SHP77 (cell line): Measurements from ENCODE around the gene EZH1.
"Not testable (repeated sequence)": the region's sequence is repeated elsewhere in the genome, so short reads cannot be mapped to it uniquely, and the experiment has no call there.

ENCODE experiments used
- DNase-seq, 2 experiments: peaks; one replicate each; lab custom pipeline; 2025; lab: John Stamatoyannopoulos, UW

Gene EZH1

GRCh38 chr17:42772945-42773289, 28.1 kb upstream of the EZH1 start:
- DNase-seq: no peak

GRCh38 chr17:42769964-42770363, 25.1 kb upstream of the EZH1 start:
- DNase-seq: not testable (repeated sequence)

- DNase-seq: not testable (repeated sequence)
Observed at GRCh38 chr17:42768006-42768405, 23.2 kb upstream of the EZH1 start.

- DNase-seq: no peak
Observed at GRCh38 chr17:42767512-42767911, 22.7 kb upstream of the EZH1 start.

- DNase-seq: no peak
Observed at GRCh38 chr17:42766124-42766523, 21.3 kb upstream of the EZH1 start.

- DNase-seq: no peak
Observed at GRCh38 chr17:42761638-42762037, 16.8 kb upstream of the EZH1 start.

- DNase-seq: no peak
Observed at GRCh38 chr17:42760652-42761581, 16.1 kb upstream of the EZH1 start, which contains the start of gene RAMP2. RAMP2 (plus strand) TSS chr17:42761227; CDS start chr17:42761262, 35 bp downstream.

GRCh38 chr17:42759982-42760651, 15.3 kb upstream of the EZH1 start:
- DNase-seq: no peak

GRCh38 chr17:42754782-42755181, 9.9 kb upstream of the EZH1 start:
- DNase-seq: peak in 1 of 2 experiments; percentile 19

- no peak for DNase-seq
Observed at GRCh38 chr17:42751628-42752027, 6.8 kb upstream of the EZH1 start.

- no peak for DNase-seq
Observed at GRCh38 chr17:42750739-42751344, 6.0 kb upstream of the EZH1 start.

- peak in 1 of 2 experiments; percentile 11 for DNase-seq
Observed at GRCh38 chr17:42748908-42749798, 4.3 kb upstream of the EZH1 start.

- DNase-seq: no peak
Observed at GRCh38 chr17:42748202-42748907, 3.5 kb upstream of the EZH1 start.

- peak; percentile 79 to 87 for DNase-seq
Observed at GRCh38 chr17:42744283-42744805, 496 bp downstream of the EZH1 start.

- peak in 1 of 2 experiments; percentile 9 for DNase-seq
Observed at GRCh38 chr17:42743595-42744282, 1.1 kb downstream of the EZH1 start.

GRCh38 chr17:42742916-42743315, 1.9 kb downstream of the EZH1 start:
- not testable (repeated sequence) for DNase-seq

GRCh38 chr17:42740699-42741098, 4.1 kb downstream of the EZH1 start:
- DNase-seq: no peak

- DNase-seq: no peak
Observed at GRCh38 chr17:42725143-42725542, 19.7 kb downstream of the EZH1 start.

- no peak for DNase-seq
Observed at GRCh38 chr17:42723636-42724035, 21.2 kb downstream of the EZH1 start.

GRCh38 chr17:42720996-42721583, 23.8 kb downstream of the EZH1 start:
- DNase-seq: peak; percentile 46 to 80
